GM19193 (cell line): ENCODE results near the gene GNAI3.

ENCODE experiments used
- POLR2A ChIP-seq: IDR thresholded peaks from 4 replicates; pipeline ENCODE4 v1.6.1; 2011; ENCODE audit not compliant: insufficient read depth, insufficient read length; ENCODE audit errors: extremely low read depth

GNAI3 gene

GRCh38 chr1:109620401-109620791, 72.0 kb downstream of the GNAI3 start:
- TF ChIP-seq POLR2A = no peak

GRCh38 chr1:109620841-109621286, 72.4 kb downstream of the GNAI3 start:
- TF ChIP-seq POLR2A = peak; percentile 46

GRCh38 chr1:109621379-109622136, 73.1 kb downstream of the GNAI3 start:
- TF ChIP-seq POLR2A = no peak

GRCh38 chr1:109622137-109622892, 73.9 kb downstream of the GNAI3 start:
- TF ChIP-seq POLR2A = no peak

GRCh38 chr1:109622895-109623294, 74.5 kb downstream of the GNAI3 start:
- TF ChIP-seq POLR2A = no peak

GRCh38 chr1:109623601-109624161, 75.3 kb downstream of the GNAI3 start:
- no peak for TF ChIP-seq POLR2A

GRCh38 chr1:109624201-109625010, 76.0 kb downstream of the GNAI3 start:
- TF ChIP-seq POLR2A = no peak

GRCh38 chr1:109625176-109625575, 76.8 kb downstream of the GNAI3 start:
- TF ChIP-seq POLR2A = no peak

- no peak for TF ChIP-seq POLR2A
Observed at GRCh38 chr1:109625601-109626560, 77.5 kb downstream of the GNAI3 start.

GRCh38 chr1:109626682-109627408, 78.4 kb downstream of the GNAI3 start:
- no peak for TF ChIP-seq POLR2A

- TF ChIP-seq POLR2A = no peak
Observed at GRCh38 chr1:109627692-109628399, 79.4 kb downstream of the GNAI3 start.

- no peak for TF ChIP-seq POLR2A
Observed at GRCh38 chr1:109628540-109629321, 80.3 kb downstream of the GNAI3 start.
